Activated CD8-positive, alpha-beta memory T cell treated with anti-CD3 and anti-CD28 coated beads for 24 hours (primary cell): ENCODE measurements around the gene STK32C.

Experiments used
- DNase-seq: peaks from one replicate; pipeline ENCODE4 v3.0.0-alpha.2; 2020

The STK32C gene

DNA sequence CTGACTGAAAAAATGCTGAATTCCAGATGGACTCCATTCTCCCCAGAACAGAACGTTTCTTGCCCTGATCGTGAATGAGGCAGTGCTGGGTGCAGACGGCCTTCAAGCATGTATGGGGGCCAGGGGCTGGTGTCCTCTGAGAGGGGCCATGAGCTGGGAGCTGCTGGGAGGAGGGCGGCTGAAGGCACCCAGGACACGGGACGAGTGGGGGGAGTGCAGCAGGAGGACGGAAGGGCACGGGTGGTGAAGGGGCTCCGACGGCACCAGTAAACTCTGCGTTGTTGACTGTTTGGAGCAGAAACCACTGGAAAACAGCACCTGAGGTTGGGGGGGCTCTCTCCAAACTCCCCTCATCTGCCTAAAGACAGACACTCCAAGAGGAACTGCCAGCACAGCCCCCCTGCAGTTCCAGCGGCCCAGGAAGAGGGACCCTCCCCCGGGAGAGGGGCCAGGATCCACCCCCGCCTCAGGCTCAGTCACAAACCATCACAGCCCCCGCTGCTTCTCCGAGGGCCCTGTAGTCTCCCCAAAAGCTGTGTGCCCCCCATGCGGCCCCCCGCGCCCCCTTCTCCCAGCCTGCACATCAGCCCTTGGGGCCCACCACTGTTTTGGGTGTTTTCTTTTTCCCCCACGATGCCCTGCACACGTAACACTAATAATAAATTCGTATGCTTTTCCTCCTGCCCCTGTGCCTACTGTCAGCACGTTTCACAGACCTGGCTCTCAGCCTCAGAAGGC, 65.5 kb downstream of the STK32C start:
- DNase-seq, result no peak

- DNase-seq, result no peak
Measured at GRCh38 chr10:132241496-132241895, 66.3 kb downstream of the STK32C start.

GRCh38 chr10:132241086-132241485, 66.7 kb downstream of the STK32C start:
- DNase-seq, result no peak

DNA sequence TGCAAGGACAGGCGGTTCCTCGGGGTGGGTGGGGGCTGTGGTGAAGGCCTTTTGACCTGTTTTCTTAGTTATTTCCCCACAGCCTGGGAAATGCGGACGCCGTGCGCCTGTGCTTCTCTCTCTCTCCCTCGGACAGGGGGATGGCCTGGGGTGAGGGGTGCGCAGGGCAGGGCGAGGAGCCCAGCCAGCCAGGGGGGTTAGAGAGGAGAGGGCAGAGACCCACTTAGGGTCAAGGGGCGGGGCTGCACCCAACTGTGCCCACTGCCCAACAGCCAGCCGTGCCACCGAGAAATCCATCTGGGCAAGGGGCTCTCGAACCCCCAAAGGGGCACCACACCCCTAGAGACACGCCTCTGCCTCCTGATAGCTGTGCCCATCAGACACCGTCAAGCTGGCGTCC, 67.2 kb downstream of the STK32C start:
- DNase-seq, result no peak

- no peak for DNase-seq
Measured at GRCh38 chr10:132240156-132240555, 67.6 kb downstream of the STK32C start.

DNA sequence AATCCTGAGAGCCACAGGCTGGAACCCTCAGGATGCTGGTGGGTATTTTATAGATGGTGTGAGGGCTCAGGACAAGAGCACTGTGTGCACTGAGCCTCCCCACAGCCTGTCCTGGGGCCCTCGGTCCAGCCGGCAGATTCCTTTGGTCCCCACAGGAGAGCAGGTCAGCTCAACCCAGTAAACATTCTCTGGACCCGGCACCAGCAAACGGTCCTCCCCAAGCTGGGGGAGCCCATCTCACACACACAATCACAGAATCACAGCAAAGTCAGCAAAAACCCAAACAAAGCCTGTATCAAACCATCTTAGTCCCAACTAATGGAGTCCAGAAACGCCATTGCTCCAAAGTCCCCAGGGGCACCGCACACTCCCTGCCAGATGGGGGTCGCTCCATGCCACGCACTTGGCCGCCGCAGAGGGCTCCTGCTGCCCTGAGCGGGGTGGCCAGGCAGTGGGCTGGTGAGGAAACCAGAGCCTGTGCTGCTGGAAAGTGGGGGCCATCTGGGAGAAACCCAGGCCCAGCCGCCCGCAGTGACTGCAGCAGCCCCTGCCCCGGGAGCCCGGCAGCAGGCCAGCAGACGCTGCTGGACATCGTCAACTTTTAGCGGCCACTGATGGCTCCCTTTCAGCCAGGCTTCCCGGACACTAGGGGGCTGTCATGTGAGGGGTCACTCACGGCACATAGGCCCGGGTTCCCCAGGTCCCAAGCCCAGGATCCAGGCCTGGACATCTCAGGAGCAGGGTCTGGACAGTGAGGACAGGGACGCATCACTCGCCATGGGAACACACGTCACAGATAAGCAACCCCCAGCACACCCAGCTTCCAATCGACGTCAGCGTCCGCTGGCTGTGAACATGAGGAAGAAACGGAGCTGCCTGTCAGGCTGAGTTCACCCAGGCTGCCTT, 68.4 kb downstream of the STK32C start:
- no peak for DNase-seq

DNA sequence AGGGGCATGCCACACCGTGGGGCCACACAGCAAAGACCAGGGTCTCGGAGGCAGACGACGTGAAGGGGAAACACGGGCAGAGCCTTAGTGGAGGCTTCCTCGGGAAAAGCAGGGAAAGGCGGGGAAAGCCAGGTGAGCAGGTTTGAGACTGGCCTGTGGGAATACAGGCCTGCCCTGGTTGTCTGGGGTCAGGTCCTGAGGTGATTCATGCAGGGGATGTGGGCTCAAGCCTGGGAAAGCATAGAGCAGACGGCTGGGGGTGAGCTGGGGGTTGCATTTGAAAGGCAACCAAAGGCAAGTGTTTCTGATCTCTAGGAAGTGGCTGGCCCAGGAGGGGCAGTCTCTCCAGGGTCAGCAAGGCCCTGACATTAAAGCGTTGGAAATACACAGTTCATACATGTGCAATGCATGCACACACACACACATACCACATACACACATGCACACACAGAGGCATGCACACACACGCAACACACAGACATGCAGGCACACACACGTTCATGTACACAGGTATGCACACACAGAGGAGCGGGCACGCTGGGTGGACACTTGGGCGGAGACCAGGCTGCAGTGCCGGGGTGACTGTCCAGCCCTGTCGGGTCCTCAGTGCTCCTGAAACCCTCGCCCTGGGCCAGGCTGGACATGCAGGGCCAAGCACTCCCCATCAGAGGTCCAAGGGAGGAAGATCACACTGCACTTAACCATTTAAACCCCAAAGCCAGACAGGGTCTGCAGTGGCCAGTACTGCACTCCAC, 69.2 kb downstream of the STK32C start:
- no peak for DNase-seq

GRCh38 chr10:132237871-132238270, 69.9 kb downstream of the STK32C start:
- DNase-seq, result no peak

- no peak for DNase-seq
Measured at GRCh38 chr10:132237396-132237795, 70.4 kb downstream of the STK32C start.

GRCh38 chr10:132236881-132237280, 70.9 kb downstream of the STK32C start:
- DNase-seq, result no peak

DNA sequence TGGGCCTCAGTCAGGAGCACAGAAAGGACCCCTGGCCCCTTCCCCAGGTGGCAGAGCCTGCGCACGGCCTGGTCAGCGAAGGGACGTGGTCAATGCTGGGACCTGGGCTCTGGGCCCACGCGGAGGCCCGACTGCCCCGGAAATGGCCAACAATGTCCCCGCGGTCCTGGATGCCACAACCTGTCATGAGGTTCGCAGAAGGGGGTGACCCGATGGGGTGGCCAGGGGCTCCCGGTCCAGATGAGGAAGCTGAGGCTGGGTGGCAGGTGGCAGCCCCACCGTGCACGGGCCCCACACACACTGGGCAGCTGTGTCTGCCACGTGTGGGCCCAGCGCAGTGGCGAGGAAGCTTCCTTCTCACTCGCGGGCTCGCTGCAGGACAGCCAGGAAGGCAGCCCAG, 71.6 kb downstream of the STK32C start:
- DNase-seq, result no peak

GRCh38 chr10:132234860-132235259, 72.9 kb downstream of the STK32C start:
- DNase-seq, result no peak

GRCh38 chr10:132233501-132234085, 74.2 kb downstream of the STK32C start:
- DNase-seq, result no peak

DNA sequence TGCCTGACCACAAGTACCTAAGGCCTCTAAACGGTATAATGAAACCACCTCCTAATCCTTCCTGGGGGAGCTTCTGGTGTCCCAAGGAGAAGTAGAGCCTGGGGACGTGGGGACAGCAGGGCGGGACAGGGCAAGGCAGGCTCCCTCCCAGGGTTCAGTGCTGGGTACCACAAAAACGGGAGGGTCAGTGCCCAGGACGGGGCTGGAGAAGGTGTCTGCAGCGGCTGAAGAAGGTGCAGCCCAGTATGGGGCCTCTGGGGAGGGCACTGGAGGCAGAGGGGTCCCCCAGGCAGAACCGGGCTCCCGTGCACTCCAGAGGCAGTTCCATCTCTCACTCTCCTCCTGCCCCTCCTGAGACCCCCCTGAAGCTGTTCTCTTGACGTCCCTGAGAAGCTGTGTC, 74.8 kb downstream of the STK32C start:
- DNase-seq, result no peak

DNA sequence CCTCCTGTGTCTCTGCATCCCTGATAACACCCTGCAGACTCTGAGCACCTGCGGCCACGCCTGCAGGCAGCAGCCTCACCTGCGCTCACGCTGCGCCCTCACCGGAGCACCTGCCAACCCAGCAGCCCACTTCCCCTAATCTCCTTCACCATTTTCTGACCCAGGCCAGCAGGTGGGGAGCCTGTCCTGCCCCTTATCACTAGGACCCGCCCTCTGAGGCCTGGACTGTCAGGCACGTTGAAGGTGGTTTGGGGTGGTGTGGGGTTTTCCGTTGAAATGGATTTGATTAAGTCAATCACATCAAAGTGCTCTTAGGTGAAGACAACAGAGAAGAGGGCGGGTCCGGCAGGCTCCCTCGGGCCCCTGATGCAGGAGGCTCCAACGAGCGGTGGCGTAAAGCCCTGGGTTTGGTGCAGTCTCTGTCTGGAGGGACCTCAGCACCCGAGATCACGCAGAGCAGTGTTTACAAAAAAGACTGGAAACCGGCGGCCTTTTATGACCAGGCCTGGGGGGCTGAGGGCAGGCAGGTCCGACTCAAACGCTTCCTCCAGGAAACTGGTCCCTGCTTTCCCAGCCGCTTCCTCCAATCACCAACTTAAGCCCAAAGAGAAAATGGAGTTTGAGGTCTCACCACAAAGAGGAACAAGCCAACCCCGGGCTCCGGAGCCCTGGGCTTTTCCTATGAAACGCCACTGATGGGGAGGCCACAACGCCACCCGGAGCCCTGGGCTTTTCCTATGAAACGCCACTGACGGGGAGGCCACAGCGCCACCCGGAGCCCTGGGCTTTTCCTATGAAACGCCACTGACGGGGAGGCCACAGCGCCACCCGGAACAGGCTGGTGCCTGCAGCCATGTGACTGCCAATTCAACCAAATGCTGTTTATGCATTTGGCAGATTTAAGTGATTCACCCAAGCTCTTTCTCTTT, 75.5 kb downstream of the STK32C start:
- DNase-seq, result no peak

DNA sequence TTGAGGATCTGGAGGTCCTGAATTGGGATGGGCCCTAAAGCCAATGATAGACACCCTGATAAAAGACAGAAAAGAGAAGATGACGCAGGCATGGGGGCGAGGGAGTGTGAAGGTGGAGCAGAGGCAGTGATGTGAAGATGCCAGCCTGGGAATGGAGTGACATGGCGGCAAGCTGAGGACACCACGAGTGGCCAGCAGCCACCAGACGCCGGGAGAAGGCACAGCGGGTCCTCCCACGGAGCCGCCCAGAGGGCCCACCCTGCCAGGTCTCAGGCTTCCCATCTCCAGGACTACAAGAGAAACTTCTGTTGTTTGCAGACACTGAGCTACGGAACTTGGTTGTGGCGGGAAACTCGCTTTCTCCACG, 76.1 kb downstream of the STK32C start:
- no peak for DNase-seq

DNA sequence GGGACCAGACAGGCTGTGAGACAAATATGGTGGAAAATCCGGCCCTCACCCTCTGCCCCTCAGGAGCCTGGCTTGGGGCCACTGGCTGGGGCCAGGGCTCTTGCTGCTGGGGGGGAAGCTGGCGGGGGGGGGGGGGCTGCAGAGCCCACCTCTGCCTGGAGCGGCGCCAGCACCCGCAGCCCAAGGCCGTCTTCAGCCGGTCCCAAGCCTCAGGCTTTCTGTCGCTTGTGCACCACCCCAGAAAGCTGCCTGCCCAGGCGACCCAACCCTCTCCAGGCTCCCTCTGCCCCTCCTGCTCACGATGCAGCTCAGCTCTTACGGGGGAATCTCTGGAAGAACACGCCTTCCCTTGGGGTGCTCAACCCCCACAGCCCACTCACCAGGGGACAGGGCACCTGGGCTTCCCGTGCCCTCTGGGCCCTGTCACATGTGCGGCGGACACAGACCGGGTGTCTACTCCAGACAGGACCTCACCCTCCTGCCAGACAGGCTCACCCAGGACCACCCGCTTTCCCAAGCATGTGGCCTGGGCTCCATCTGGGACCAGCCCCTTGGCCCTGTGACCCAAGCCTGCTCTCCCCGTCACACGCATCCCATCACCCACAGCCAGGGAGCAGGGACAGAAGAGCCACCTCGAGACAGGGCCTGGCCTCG, 77.1 kb downstream of the STK32C start:
- no peak for DNase-seq

GRCh38 chr10:132229834-132230556, 77.8 kb downstream of the STK32C start:
- DNase-seq, result peak; percentile 67

DNA sequence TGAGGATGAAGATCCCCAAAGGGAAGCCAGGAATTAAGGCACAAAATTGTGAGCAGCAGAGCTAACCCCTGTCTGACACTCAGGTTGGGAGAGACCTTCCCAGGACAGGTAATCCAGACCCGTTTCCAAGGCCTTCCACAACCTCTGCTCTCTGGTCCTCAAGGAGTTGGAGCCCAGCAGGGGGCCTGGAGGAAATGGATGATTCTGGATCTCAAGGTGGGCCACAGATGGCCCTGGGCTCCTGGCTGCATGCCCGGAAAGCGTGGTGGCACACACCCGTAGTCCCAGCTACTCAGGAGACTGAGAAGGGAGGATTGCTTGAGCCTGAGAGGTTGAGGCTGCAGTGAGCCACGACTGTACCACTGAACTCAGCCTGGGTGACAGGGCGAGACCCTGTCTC, 78.7 kb downstream of the STK32C start:
- no peak for DNase-seq

DNA sequence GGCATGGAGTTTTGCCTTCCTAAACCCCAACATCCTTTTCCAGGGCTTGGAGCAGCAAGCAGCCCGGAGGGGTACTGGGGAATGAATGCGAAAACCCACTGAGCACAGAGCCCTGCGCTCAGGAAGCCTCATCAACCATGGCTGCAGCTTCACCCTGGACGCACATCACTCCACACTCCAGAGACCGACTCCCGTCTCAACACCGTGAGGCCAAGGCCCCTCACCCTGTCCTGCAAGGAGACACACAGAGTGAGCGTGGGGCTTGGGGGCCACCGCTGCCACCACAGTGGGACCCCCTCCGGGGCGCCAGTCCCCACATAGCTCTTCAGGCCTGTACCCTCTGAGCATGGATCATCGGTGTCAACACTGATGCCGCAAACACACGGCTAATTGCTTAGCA, 79.1 kb downstream of the STK32C start:
- no peak for DNase-seq
